ENCODE results near the gene GPR137.
"Not testable (repeated sequence)": the region's sequence is repeated elsewhere in the genome, so short reads cannot be mapped to it uniquely, and the experiment has no call there.

GPR137 gene

DNA sequence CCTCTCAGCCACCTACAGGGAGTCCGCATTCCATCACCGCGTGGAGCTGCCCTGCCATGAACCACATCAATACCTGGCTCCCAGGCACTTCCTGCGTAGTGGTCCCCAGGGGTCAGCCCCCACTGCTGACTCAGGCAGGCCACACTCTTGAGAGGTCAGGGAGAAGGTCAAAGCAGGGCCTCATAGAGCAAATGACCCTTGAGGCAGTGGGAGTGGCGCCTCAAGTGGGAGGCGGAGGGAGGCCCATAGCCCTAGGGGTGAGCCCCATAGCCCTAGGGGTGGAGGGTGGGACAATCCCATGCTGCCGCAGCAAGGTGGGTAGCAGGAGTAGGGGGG, 37.2 kb downstream of the GPR137 start:
- no peak overlapping the region for H3K4me3 Mint-ChIP-seq

DNA sequence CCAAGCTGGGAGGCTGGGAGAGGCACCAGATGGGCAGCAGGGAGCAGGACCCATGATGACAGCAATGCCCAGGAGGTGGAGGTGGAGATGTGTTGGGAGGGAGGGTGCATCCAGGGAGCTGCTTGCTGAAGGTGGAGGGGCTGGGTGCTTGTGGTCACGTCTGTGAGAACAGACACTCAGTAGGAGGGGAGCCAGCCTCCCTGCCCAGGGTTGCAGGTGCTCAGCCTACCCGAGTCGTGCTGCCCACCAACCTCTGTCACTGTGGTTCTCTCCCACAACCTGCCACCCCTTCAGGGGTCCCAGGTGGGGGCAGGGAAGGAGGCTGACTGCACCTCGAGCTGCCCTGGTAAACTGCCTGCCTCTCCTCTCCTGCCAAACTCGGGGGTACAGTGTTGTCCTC, 37.7 kb downstream of the GPR137 start:
- Mint-ChIP-seq H3K9me3 (no peaks in the 10 kb centered on the region), H3K27me3 (ENCODE audit: low read depth) (no peaks in the 10 kb centered on the region), H3K36me3 (ENCODE audit: low read depth) (peaks cover 9% of the 10 kb centered on the region), H3K4me3 (peak overlapping the region; percentile 9 to 71 (median 58)), H3K4me1 (peaks cover 7% of the 10 kb centered on the region), H3K27ac (no peak overlapping the region)
- TF ChIP-seq, protein P1, sequence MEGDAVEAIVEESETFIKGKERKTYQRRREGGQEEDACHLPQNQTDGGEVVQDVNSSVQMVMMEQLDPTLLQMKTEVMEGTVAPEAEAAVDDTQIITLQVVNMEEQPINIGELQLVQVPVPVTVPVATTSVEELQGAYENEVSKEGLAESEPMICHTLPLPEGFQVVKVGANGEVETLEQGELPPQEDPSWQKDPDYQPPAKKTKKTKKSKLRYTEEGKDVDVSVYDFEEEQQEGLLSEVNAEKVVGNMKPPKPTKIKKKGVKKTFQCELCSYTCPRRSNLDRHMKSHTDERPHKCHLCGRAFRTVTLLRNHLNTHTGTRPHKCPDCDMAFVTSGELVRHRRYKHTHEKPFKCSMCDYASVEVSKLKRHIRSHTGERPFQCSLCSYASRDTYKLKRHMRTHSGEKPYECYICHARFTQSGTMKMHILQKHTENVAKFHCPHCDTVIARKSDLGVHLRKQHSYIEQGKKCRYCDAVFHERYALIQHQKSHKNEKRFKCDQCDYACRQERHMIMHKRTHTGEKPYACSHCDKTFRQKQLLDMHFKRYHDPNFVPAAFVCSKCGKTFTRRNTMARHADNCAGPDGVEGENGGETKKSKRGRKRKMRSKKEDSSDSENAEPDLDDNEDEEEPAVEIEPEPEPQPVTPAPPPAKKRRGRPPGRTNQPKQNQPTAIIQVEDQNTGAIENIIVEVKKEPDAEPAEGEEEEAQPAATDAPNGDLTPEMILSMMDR (IDR thresholded peaks at IDR 0.05; ENCODE audit: unreplicated experiment in 3 of 3) = no peak

More for the DNA sequence above, 37.2 kb downstream of the GPR137 start:
- Mint-ChIP-seq H3K36me3 (ENCODE audit: low read depth) (peaks cover 9% of the 10 kb centered on the region), H3K27ac (no peak overlapping the region), H3K4me1 (peaks cover 8% of the 10 kb centered on the region), H3K27me3 (ENCODE audit: low read depth) (no peaks in the 10 kb centered on the region), H3K9me3 (no peaks in the 10 kb centered on the region)
- TF ChIP-seq, protein P1 (IDR thresholded peaks at IDR 0.05; ENCODE audit: unreplicated experiment in 3 of 3) = no peak

DNA sequence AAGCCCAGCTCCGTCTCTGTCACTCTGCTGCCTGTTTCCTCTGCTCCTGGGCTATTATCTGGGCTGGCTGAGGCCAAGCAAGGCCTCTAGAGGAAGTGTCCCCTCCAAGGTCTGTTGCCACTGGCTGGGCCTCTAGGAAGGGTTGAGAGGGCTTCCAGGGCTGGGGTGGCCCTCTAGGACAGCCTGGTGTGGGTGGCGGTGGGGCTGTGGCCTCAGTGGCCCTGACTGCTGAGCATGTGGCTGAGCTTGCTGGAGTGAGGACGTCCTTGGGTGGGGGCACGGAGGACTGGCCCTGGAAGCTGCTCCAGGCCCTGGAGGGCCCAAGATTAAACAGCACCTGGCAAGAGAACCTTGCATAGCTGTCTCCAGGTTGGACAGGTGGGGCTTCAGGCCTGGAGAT, 38.3 kb downstream of the GPR137 start:
- H3K4me1 Mint-ChIP-seq; H3K36me3 Mint-ChIP-seq (ENCODE audit: low read depth); H3K27me3 Mint-ChIP-seq (ENCODE audit: low read depth); H3K9me3 Mint-ChIP-seq; H3K27ac Mint-ChIP-seq: not testable (repeated sequence)
- H3K4me3 Mint-ChIP-seq = peak overlapping the region in 1 of 3 experiments; percentile 36

DNA sequence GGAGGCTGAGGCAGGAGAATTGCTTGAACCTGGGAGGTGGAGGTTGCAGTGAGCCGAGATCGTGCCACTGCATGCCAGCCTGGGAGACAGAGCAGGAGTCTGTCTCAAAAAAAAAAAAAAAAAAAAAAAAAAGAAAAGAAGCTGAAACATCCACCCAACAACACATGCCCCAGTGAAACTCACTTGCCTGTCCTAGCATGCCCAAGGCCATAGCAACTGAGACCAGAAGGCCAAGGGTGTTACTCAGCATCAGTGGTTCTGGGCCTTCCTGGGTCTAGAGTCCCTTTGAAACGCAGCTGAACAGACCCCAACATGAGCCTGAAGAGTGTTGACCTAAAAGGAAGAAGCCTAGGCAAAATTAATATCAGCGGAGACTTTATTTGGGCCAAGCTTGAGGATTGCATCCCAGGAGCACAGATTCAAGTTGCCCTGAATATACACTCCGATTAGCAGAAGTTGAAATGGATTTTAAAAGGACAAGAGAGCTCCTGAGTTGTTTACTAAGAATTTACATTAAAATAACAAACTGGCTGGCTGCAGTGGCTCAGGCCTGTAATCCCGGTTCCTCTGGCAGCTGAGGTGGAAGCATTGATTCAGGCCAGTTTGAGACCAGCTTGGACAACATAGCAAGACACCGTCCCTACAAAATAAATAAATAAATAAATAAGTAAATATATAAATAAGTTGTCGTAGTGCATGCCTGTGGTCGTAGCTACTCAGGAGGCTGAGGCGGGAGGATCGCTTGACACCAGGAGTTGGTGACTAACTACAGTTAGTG, 39.2 kb downstream of the GPR137 start:
- H3K4me3 Mint-ChIP-seq = no peak overlapping the region
- TF ChIP-seq, protein P1 (IDR thresholded peaks at IDR 0.05; ENCODE audit: unreplicated experiment in 3 of 3) = no peak
- no peaks in the 10 kb centered on the region for H3K4me1 Mint-ChIP-seq
- no peaks in the 10 kb centered on the region for H3K27me3 Mint-ChIP-seq (ENCODE audit: low read depth)
- H3K36me3 Mint-ChIP-seq (ENCODE audit: low read depth) = peaks cover 9% of the 10 kb centered on the region
- H3K9me3 Mint-ChIP-seq = no peaks in the 10 kb centered on the region
- no peak overlapping the region for H3K27ac Mint-ChIP-seq

DNA sequence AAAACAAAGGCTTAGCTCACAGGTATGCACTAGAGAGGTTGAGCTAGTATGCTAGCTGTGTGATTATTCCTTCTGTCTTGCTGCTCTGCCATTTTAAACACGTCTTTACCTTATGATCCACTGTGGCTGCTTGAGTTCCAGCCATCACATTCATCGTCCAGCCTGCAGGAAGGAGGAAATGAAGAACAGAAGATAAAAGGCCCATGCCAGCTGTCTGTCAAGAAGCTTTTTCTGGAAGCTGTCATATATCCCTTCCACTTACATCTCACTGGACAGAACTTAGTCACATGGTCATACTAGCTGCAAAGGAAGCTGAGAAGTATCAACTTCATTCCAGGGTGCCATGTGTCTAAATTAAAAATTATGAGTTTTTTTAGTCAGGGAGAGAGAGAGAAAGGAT, 41.7 kb downstream of the GPR137 start:
- no peak overlapping the region for H3K27ac Mint-ChIP-seq
- no peaks in the 10 kb centered on the region for H3K27me3 Mint-ChIP-seq (ENCODE audit: low read depth)
- H3K4me3 Mint-ChIP-seq = no peak overlapping the region

DNA sequence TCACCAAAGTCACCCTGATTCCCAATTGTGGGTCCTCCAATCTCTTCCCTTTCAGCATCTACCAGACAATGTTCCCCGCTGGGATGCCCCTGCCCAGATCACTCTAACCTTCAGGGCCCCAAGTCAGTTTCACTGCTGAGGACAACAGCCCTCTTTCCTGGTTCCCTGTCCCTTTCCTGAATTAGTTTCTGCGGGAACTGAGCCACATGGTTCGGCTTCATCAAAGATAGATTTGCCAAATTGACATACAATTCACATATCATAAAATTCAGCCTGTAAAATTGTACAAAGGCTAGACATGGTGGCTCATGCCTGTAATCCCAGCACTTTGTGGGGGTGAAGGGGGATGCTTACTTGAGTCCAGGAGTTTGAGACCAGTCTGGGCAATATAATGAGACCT, 42.3 kb downstream of the GPR137 start:
- TF ChIP-seq, protein P1 (IDR thresholded peaks at IDR 0.05; ENCODE audit: unreplicated experiment in 3 of 3) = no peak

More for the DNA sequence above, 41.7 kb downstream of the GPR137 start:
- no peaks in the 10 kb centered on the region for H3K9me3 Mint-ChIP-seq
- H3K4me1 Mint-ChIP-seq = no peaks in the 10 kb centered on the region
- TF ChIP-seq, protein P1 (IDR thresholded peaks at IDR 0.05; ENCODE audit: unreplicated experiment in 3 of 3) = no peak
- no peaks in the 10 kb centered on the region for H3K36me3 Mint-ChIP-seq (ENCODE audit: low read depth)

More for the DNA sequence above, 42.3 kb downstream of the GPR137 start:
- H3K27me3 Mint-ChIP-seq (ENCODE audit: low read depth) = no peaks in the 10 kb centered on the region
- H3K4me1 Mint-ChIP-seq = no peaks in the 10 kb centered on the region
- no peak overlapping the region for H3K4me3 Mint-ChIP-seq
- H3K9me3 Mint-ChIP-seq = no peaks in the 10 kb centered on the region
- no peaks in the 10 kb centered on the region for H3K36me3 Mint-ChIP-seq (ENCODE audit: low read depth)
- no peak overlapping the region for H3K27ac Mint-ChIP-seq
